WTC11 (cell line): ENCODE measurements around the gene LY9. TPM values are rescaled to one million over a fixed set of nuclear protein-coding genes. Genes with fewer than 3 reads are reported as not detected.
"Not testable (repeated sequence)": the region's sequence is repeated elsewhere in the genome, so short reads cannot be mapped to it uniquely, and the experiment has no call there.

Experiments used
- ATAC-seq: fragments of 200-7000 bp; cut with Tn5 transposase; 2 replicates; pipeline ENCODE4 v1.10.0; 2021; ENCODE audit warnings: mild to moderate bottlenecking, moderate library complexity
- CTCF ChIA-PET: fragments of 300-600 bp; sonication (Branson Sonifier 250); formaldehyde crosslinking; loops from one replicate; lab custom pipeline; 2021; ENCODE audit warnings: antibody characterized with exemption; lab: Charles Lee
- POLR2A ChIA-PET: fragments of 350-600 bp; sonication (Branson Sonifier 250); formaldehyde crosslinking; loops from one replicate; lab custom pipeline; 2021; ENCODE audit warnings: antibody characterized with exemption; lab: Charles Lee
- DNase-seq: peaks from one replicate; pipeline ENCODE4 v3.0.0; 2021; ENCODE audit warnings: low spot score
- H3K27ac Mint-ChIP-seq: 2 replicates; pipeline ENCODE4 v1.8.0; 2021; ENCODE audit warnings: mixed read lengths
- H3K27me3 Mint-ChIP-seq: 2 replicates; pipeline ENCODE4 v1.8.0; 2021; ENCODE audit warnings: low read depth, mild to moderate bottlenecking, moderate library complexity, mixed read lengths
- H3K36me3 Mint-ChIP-seq: 2 replicates; pipeline ENCODE4 v1.8.0; 2021; ENCODE audit warnings: mixed read lengths
- H3K4me1 Mint-ChIP-seq: 2 replicates; pipeline ENCODE4 v1.8.0; 2022; ENCODE audit warnings: mixed read lengths
- H3K4me3 Mint-ChIP-seq: 2 replicates; pipeline ENCODE4 v1.8.0; 2021; ENCODE audit warnings: mild to moderate bottlenecking, moderate library complexity, mixed read lengths
- H3K9me3 Mint-ChIP-seq: 2 replicates; pipeline ENCODE4 v1.8.0; 2021; ENCODE audit warnings: mixed read lengths
- CREB1 ChIP-seq: sonication (generic); formaldehyde crosslinking; IDR thresholded peaks from 2 replicates; pipeline ENCODE4 v1.8.0; 2023; ENCODE audit warnings: mild to moderate bottlenecking, missing genetic modification reagents
- GABPB1 ChIP-seq: sonication (generic); formaldehyde crosslinking; IDR thresholded peaks from 2 replicates; pipeline ENCODE4 v1.8.1; 2023; ENCODE audit warnings: mild to moderate bottlenecking, missing genetic modification reagents
- IRF2 ChIP-seq: sonication (generic); formaldehyde crosslinking; IDR thresholded peaks from 2 replicates; pipeline ENCODE4 v1.8.0; 2022; ENCODE audit warnings: low read depth, missing genetic modification reagents, borderline replicate concordance
- KAT7 ChIP-seq: sonication (generic); formaldehyde crosslinking; IDR thresholded peaks from 2 replicates; pipeline ENCODE4 v1.8.1; 2023; ENCODE audit warnings: missing genetic modification reagents, mild to moderate bottlenecking, borderline replicate concordance
- MYBL2 ChIP-seq: sonication (generic); formaldehyde crosslinking; IDR thresholded peaks from 2 replicates; pipeline ENCODE4 v1.8.1; 2023; ENCODE audit warnings: mild to moderate bottlenecking, moderate library complexity, missing genetic modification reagents
- NR1H2 ChIP-seq: sonication (generic); formaldehyde crosslinking; IDR thresholded peaks from 2 replicates; pipeline ENCODE4 v1.9.0; 2021; ENCODE audit warnings: mild to moderate bottlenecking, moderate library complexity, missing genetic modification reagents
- NR3C1 ChIP-seq: sonication (generic); formaldehyde crosslinking; conservative IDR thresholded peaks from 2 replicates; pipeline ENCODE4 v1.8.1; 2023; ENCODE audit warnings: low read depth, mild to moderate bottlenecking, missing genetic modification reagents
- SMAD3 ChIP-seq: sonication (generic); formaldehyde crosslinking; IDR thresholded peaks from 2 replicates; pipeline ENCODE4 v1.8.0; 2022; ENCODE audit warnings: missing genetic modification reagents, mild to moderate bottlenecking, borderline replicate concordance
- ZNF263 ChIP-seq: sonication (generic); formaldehyde crosslinking; IDR thresholded peaks from 2 replicates; pipeline ENCODE4 v1.8.1; 2022; ENCODE audit warnings: low read depth, mild to moderate bottlenecking, moderate library complexity, missing genetic modification reagents
- ZNF671 ChIP-seq: fragments of 250-450 bp; sonication (Bioruptor Pico); IDR thresholded peaks from 2 replicates; pipeline ENCODE4 v1.8.0; 2021; ENCODE audit warnings: mild to moderate bottlenecking
- total RNA-seq: library from RNA; stranded (reverse); gene quantifications from 3 replicates; pipeline ENCODE4 v1.2.3, GENCODE V29; 2021
- TF ChIP-seq, protein P1 (sequence below): sonication (generic); formaldehyde crosslinking; IDR thresholded peaks from 2 replicates; pipeline ENCODE4 v1.8.1; 2023; ENCODE audit warnings: mild to moderate bottlenecking, missing genetic modification reagents, borderline replicate concordance
- TF ChIP-seq, protein P2 (sequence below): sonication (generic); formaldehyde crosslinking; IDR thresholded peaks from 2 replicates; pipeline ENCODE4 v1.8.1; 2022; ENCODE audit warnings: low read depth, mild to moderate bottlenecking, moderate library complexity, missing genetic modification reagents, borderline replicate concordance
- TF ChIP-seq, protein P3 (sequence below): sonication (generic); formaldehyde crosslinking; IDR thresholded peaks from 2 replicates; pipeline ENCODE4 v1.8.1; 2023; ENCODE audit warnings: mild to moderate bottlenecking, moderate library complexity, missing genetic modification reagents
- TF ChIP-seq, protein P4 (sequence below): fragments of 250-450 bp; sonication (Bioruptor Pico); IDR thresholded peaks from 2 replicates; pipeline ENCODE4 v1.9.0; 2021; ENCODE audit warnings: mild to moderate bottlenecking
- TF ChIP-seq, protein P5 (sequence below): sonication (generic); formaldehyde crosslinking; IDR thresholded peaks from 2 replicates; pipeline ENCODE4 v1.8.0; 2022; ENCODE audit warnings: mild to moderate bottlenecking, missing genetic modification reagents
- TF ChIP-seq, protein P6 (sequence below): sonication (generic); formaldehyde crosslinking; IDR thresholded peaks from 2 replicates; pipeline ENCODE4 v1.8.1; 2023; ENCODE audit warnings: mild to moderate bottlenecking, missing genetic modification reagents
- TF ChIP-seq, protein P7 (sequence below): fragments of 250-450 bp; sonication (Bioruptor Pico); conservative IDR thresholded peaks from 2 replicates; pipeline ENCODE4 v1.9.0; 2021; ENCODE audit warnings: mild to moderate bottlenecking

The LY9 gene
- total RNA-seq, 1 experiment from 2014 or later: not detected

DNA sequence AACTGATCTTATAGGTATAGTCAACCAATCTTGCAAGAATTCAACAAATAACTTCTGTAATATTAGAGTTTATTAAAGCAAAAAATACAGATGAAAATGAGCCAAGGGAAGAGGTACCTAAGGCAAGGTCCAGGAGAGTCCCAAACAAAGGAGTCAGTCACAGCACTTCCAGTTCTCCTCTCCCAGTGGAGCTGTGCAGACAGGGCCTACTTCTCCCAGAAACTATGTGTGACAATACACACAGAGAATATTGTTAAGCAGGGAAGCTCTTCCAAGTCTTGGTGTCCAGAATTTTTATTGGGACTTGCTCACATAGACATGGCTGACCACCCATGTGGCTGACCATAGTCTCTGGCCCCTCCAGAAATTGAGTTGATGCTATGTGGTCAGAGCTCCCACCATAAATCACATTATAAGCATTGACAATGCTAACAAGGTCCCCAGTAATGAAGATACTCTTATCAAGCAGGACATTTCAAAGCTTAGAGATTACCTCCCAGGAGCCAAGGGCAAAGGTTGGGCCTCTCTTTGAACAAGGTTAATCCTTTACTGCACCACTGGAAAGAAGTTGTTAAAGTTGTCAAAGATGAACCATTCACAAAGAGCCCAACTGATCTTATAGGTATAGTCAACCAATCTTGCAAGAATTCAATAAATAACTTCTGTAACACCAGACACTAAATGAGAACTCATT lies 70.2 kb downstream of the LY9 start (continued):
- TF ChIP-seq, protein P1, sequence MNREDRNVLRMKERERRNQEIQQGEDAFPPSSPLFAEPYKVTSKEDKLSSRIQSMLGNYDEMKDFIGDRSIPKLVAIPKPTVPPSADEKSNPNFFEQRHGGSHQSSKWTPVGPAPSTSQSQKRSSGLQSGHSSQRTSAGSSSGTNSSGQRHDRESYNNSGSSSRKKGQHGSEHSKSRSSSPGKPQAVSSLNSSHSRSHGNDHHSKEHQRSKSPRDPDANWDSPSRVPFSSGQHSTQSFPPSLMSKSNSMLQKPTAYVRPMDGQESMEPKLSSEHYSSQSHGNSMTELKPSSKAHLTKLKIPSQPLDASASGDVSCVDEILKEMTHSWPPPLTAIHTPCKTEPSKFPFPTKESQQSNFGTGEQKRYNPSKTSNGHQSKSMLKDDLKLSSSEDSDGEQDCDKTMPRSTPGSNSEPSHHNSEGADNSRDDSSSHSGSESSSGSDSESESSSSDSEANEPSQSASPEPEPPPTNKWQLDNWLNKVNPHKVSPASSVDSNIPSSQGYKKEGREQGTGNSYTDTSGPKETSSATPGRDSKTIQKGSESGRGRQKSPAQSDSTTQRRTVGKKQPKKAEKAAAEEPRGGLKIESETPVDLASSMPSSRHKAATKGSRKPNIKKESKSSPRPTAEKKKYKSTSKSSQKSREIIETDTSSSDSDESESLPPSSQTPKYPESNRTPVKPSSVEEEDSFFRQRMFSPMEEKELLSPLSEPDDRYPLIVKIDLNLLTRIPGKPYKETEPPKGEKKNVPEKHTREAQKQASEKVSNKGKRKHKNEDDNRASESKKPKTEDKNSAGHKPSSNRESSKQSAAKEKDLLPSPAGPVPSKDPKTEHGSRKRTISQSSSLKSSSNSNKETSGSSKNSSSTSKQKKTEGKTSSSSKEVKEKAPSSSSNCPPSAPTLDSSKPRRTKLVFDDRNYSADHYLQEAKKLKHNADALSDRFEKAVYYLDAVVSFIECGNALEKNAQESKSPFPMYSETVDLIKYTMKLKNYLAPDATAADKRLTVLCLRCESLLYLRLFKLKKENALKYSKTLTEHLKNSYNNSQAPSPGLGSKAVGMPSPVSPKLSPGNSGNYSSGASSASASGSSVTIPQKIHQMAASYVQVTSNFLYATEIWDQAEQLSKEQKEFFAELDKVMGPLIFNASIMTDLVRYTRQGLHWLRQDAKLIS: no peak
- TF ChIP-seq, protein P2, sequence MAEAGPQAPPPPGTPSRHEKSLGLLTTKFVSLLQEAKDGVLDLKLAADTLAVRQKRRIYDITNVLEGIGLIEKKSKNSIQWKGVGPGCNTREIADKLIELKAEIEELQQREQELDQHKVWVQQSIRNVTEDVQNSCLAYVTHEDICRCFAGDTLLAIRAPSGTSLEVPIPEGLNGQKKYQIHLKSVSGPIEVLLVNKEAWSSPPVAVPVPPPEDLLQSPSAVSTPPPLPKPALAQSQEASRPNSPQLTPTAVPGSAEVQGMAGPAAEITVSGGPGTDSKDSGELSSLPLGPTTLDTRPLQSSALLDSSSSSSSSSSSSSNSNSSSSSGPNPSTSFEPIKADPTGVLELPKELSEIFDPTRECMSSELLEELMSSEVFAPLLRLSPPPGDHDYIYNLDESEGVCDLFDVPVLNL (CRISPR knock-in tag): no peak
- TF ChIP-seq, protein P3, sequence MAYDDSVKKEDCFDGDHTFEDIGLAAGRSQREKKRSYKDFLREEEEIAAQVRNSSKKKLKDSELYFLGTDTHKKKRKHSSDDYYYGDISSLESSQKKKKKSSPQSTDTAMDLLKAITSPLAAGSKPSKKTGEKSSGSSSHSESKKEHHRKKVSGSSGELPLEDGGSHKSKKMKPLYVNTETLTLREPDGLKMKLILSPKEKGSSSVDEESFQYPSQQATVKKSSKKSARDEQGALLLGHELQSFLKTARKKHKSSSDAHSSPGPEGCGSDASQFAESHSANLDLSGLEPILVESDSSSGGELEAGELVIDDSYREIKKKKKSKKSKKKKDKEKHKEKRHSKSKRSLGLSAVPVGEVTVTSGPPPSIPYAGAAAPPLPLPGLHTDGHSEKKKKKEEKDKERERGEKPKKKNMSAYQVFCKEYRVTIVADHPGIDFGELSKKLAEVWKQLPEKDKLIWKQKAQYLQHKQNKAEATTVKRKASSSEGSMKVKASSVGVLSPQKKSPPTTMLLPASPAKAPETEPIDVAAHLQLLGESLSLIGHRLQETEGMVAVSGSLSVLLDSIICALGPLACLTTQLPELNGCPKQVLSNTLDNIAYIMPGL (CRISPR knock-in tag): no peak
- TF ChIP-seq GABPB1 (CRISPR knock-in tag): no peak
- no peak for TF ChIP-seq SMAD3 (CRISPR knock-in tag)
- TF ChIP-seq CREB1: no peak
- TF ChIP-seq IRF2 (CRISPR knock-in tag): no peak

DNA sequence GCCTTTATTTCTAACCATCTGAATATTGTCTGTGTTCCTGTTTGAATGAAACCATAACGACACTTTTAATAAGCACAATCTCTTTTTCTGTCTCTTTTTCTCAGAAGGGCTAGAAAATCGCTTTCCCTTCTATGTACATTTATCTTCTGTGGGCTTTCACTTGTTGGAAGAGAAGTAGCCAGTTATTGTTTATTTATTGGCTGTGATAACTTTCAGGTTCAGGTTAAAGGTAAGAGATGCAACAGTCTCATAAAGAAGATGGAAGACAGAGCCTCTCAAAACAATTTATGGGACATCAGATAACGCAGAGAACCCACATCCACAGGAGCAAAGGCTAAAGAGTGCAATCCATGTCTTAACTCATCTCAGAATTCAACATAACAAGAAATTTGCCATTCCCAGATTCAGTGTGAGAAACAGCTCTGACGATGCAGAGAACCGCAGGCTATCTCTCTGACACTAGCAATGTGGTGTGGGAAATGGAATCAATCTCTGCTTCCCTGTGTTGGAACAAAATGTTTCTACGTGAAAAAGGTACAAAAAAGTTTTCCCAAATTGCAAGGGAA lies 70.8 kb downstream of the LY9 start:
- Mint-ChIP-seq H3K4me1 (peaks cover 15% of the 10 kb centered on the region), H3K27ac (no peak overlapping the region), H3K9me3 (no peaks in the 10 kb centered on the region), H3K36me3 (no peaks in the 10 kb centered on the region), H3K4me3 (no peak overlapping the region), H3K27me3 (no peaks in the 10 kb centered on the region)
- ChIA-PET POLR2A (no interaction called here), CTCF (interaction anchor here (1.1 kb wide), 1 partner anchor 10 kb away, joined by 3 read pairs; no protein-coding TSS in a partner anchor)
- ATAC-seq (no peak), DNase-seq (no peak)
- TF ChIP-seq SMAD3 (CRISPR knock-in tag) (no peak), ZNF263 (CRISPR knock-in tag) (no peak), KAT7 (CRISPR knock-in tag) (no peak), NR3C1 (CRISPR knock-in tag) (no peak), GABPB1 (CRISPR knock-in tag) (no peak), ZNF671 (no peak), NR1H2 (CRISPR knock-in tag) (no peak), MYBL2 (CRISPR knock-in tag) (no peak)
- TF ChIP-seq, protein P4, sequence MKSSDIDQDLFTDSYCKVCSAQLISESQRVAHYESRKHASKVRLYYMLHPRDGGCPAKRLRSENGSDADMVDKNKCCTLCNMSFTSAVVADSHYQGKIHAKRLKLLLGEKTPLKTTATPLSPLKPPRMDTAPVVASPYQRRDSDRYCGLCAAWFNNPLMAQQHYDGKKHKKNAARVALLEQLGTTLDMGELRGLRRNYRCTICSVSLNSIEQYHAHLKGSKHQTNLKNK (CRISPR knock-in tag): no peak
- TF ChIP-seq, protein P5, sequence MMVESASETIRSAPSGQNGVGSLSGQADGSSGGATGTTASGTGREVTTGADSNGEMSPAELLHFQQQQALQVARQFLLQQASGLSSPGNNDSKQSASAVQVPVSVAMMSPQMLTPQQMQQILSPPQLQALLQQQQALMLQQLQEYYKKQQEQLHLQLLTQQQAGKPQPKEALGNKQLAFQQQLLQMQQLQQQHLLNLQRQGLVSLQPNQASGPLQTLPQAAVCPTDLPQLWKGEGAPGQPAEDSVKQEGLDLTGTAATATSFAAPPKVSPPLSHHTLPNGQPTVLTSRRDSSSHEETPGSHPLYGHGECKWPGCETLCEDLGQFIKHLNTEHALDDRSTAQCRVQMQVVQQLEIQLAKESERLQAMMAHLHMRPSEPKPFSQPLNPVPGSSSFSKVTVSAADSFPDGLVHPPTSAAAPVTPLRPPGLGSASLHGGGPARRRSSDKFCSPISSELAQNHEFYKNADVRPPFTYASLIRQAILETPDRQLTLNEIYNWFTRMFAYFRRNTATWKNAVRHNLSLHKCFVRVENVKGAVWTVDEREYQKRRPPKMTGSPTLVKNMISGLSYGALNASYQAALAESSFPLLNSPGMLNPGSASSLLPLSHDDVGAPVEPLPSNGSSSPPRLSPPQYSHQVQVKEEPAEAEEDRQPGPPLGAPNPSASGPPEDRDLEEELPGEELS (CRISPR knock-in tag): no peak
- TF ChIP-seq, protein P6, sequence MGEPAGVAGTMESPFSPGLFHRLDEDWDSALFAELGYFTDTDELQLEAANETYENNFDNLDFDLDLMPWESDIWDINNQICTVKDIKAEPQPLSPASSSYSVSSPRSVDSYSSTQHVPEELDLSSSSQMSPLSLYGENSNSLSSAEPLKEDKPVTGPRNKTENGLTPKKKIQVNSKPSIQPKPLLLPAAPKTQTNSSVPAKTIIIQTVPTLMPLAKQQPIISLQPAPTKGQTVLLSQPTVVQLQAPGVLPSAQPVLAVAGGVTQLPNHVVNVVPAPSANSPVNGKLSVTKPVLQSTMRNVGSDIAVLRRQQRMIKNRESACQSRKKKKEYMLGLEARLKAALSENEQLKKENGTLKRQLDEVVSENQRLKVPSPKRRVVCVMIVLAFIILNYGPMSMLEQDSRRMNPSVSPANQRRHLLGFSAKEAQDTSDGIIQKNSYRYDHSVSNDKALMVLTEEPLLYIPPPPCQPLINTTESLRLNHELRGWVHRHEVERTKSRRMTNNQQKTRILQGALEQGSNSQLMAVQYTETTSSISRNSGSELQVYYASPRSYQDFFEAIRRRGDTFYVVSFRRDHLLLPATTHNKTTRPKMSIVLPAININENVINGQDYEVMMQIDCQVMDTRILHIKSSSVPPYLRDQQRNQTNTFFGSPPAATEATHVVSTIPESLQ (CRISPR knock-in tag): no peak
- TF ChIP-seq, protein P7, sequence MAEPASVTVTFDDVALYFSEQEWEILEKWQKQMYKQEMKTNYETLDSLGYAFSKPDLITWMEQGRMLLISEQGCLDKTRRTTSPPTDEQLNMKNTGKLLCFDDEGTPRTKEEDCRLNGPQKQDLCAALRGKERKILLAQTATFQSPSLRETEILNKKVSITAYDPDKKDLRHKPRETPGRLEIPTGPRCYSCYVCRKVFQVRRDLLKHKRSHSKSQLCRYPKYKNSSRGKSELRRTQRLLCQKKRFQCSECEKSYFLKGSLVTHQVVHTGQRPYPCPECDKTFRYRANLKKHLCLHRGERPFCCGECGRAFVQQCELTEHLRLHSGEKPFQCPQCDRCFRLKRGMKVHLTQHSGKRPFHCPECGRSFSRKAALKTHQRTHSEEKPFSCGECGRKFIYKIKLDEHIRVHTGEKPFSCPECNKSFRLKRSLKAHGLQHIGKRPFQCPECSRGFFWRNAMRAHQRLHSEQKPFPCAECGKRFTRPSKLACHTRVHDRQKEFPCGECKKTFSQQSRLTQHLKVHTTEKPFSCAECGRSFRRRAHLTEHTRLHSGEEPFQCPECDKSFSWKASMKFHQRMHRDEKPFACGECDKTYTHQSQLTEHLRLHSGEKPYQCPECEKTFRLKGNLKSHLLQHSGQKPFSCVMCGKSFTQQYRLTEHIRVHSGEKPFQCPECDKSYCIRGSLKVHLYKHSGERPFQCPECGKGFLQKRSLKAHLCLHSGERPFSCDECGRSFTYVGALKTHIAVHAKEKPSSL: no peak

DNA sequence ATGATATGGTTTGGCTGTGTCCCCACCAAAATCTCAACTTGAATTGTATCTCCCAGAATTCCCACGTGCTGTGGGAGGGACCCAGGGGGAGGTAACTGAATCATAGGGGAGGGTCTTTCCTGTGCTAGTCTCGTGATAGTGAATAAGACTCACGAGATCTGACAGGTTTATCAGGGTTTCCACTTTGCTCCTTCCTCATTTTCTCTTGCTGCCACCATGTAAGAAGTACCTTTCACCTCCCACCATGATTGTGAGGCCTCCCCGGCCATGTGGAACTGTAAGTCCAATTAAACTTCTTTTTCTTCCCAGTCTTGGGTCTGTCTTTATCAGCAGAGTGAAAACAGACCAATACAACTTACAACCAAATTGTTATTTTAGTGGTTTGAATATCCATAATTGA lies 71.7 kb downstream of the LY9 start:
- H3K4me3 Mint-ChIP-seq, CTCF ChIA-PET, H3K27me3 Mint-ChIP-seq, H3K27ac Mint-ChIP-seq, H3K9me3 Mint-ChIP-seq, POLR2A ChIA-PET, DNase-seq, ATAC-seq, H3K36me3 Mint-ChIP-seq: not testable (repeated sequence)
- H3K4me1 Mint-ChIP-seq: peaks cover 13% of the 10 kb centered on the region
